Liver (tissue), 9 donors: ENCODE results near the gene PAPSS1. TPM values are rescaled to one million over a fixed set of nuclear protein-coding genes. Genes with fewer than 3 reads are reported as not detected.
A peak's percentile ranks its signal among the peaks of the same experiment; 100 is the strongest.
"Not testable (repeated sequence)": the region's sequence is repeated elsewhere in the genome, so short reads cannot be mapped to it uniquely, and the experiment has no call there.

Experiments used
- DNase-seq: peaks from one replicate; pipeline ENCODE4 v3.0.0-alpha.2; 2017; ENCODE audit warnings: low spot score
- H3K27ac ChIP-seq, 2 donors: one replicate each; pipeline ENCODE4 v1.7.0; 2013; ENCODE audit warnings: inconsistent platforms in 2 of 2, low read length in 2 of 2, control low read depth in 1 of 2, low read depth in 1 of 2, mild to moderate bottlenecking in 1 of 2
- H3K27me3 ChIP-seq, 4 donors: one replicate each; pipeline versions ENCODE4 v1.6.1 to v1.7.0; 2013; ENCODE audit warnings: low read length in 3 of 4, inconsistent platforms in 1 of 4, mild to moderate bottlenecking in 1 of 4, moderate library complexity in 1 of 4; ENCODE audit not compliant: control insufficient read depth in 4 of 4, insufficient read depth in 4 of 4
- H3K36me3 ChIP-seq, 4 donors: one replicate each; pipeline versions ENCODE4 v1.6.1 to v1.7.0; 2013; ENCODE audit warnings: low read length in 3 of 4, mild to moderate bottlenecking in 3 of 4, low read depth in 1 of 4, moderate library complexity in 1 of 4; ENCODE audit not compliant: control insufficient read depth in 4 of 4, insufficient read depth in 3 of 4
- H3K4me1 ChIP-seq, 4 donors: one replicate each; pipeline versions ENCODE4 v1.6.1 to v1.7.0; 2013; ENCODE audit warnings: low read length in 3 of 4, mild to moderate bottlenecking in 3 of 4, moderate library complexity in 1 of 4; ENCODE audit not compliant: control insufficient read depth in 4 of 4, insufficient read depth in 4 of 4
- H3K4me3 ChIP-seq, 3 donors: one replicate each; pipeline versions ENCODE4 v1.6.1 to v1.7.0; 2013; ENCODE audit warnings: low read length in 3 of 3, control low read depth in 1 of 3, low read depth in 1 of 3, mild to moderate bottlenecking in 1 of 3
- H3K9ac ChIP-seq, 2 donors: one replicate each; pipeline ENCODE4 v1.7.0; 2013; ENCODE audit warnings: low read length in 2 of 2, mild to moderate bottlenecking in 2 of 2, moderate library complexity in 2 of 2, control low read depth in 1 of 2, low read depth in 1 of 2
- H3K9me3 ChIP-seq, 4 donors: one replicate each; pipeline versions ENCODE4 v1.6.1 to v1.7.0; 2013; ENCODE audit warnings: low read length in 3 of 4; ENCODE audit not compliant: control insufficient read depth in 4 of 4
- ATF3 ChIP-seq: IDR thresholded peaks from 2 replicates; pipeline ENCODE4 v1.6.1; 2016; ENCODE audit warnings: antibody characterized with exemption
- EGR1 ChIP-seq, 2 donors: IDR thresholded peaks; 2 replicates each; pipeline ENCODE4 v1.6.1; 2016 to 2018; ENCODE audit warnings: antibody characterized with exemption in 2 of 2, low read depth in 2 of 2
- FOXA1 ChIP-seq: IDR thresholded peaks from 2 replicates; pipeline ENCODE4 v1.6.1; 2016; ENCODE audit warnings: antibody characterized with exemption
- FOXA2 ChIP-seq: IDR thresholded peaks from 2 replicates; pipeline ENCODE4 v1.6.1; 2016; ENCODE audit warnings: antibody characterized with exemption
- GABPA ChIP-seq, 2 donors: IDR thresholded peaks in 1 of 2; conservative IDR thresholded peaks in 1 of 2; 2 replicates each; pipeline ENCODE4 v1.6.1; 2016; ENCODE audit warnings: antibody characterized with exemption in 2 of 2, mild to moderate bottlenecking in 1 of 2, moderate library complexity in 1 of 2
- HNF4A ChIP-seq, 2 donors: conservative IDR thresholded peaks; 2 replicates each; pipeline ENCODE4 v1.6.1; 2016; ENCODE audit warnings: antibody characterized with exemption in 2 of 2, mild to moderate bottlenecking in 2 of 2
- HNF4G ChIP-seq: IDR thresholded peaks from 2 replicates; pipeline ENCODE4 v1.6.1; 2016; ENCODE audit warnings: antibody characterized with exemption
- JUND ChIP-seq, 2 donors: IDR thresholded peaks; 2 replicates each; pipeline ENCODE4 v1.6.1; 2016; ENCODE audit warnings: antibody characterized with exemption in 2 of 2
- MAX ChIP-seq: IDR thresholded peaks from 2 replicates; pipeline ENCODE4 v1.6.1; 2016; ENCODE audit warnings: antibody characterized with exemption
- NR2F2 ChIP-seq: IDR thresholded peaks from 2 replicates; pipeline ENCODE4 v1.6.1; 2016; ENCODE audit warnings: antibody characterized with exemption
- RAD21 ChIP-seq, 2 donors: IDR thresholded peaks; 2 replicates each; pipeline ENCODE4 v1.6.1; 2016; ENCODE audit warnings: antibody characterized with exemption in 2 of 2, mild to moderate bottlenecking in 2 of 2
- REST ChIP-seq: IDR thresholded peaks from 2 replicates; pipeline ENCODE4 v1.6.1; 2016; ENCODE audit warnings: antibody characterized with exemption, mild to moderate bottlenecking
- RXRA ChIP-seq, 2 donors: IDR thresholded peaks; 2 replicates each; pipeline ENCODE4 v1.6.1; 2017 to 2018; ENCODE audit warnings: antibody characterized with exemption in 2 of 2, mild to moderate bottlenecking in 1 of 2
- SP1 ChIP-seq: IDR thresholded peaks from 2 replicates; pipeline ENCODE4 v1.6.1; 2018; ENCODE audit warnings: antibody characterized with exemption, mild to moderate bottlenecking
- TAF1 ChIP-seq: conservative IDR thresholded peaks from 2 replicates; pipeline ENCODE4 v1.6.1; 2016; ENCODE audit warnings: antibody characterized with exemption, mild to moderate bottlenecking
- ZBTB33 ChIP-seq: IDR thresholded peaks from 2 replicates; pipeline ENCODE4 v1.6.1; 2016; ENCODE audit warnings: antibody characterized with exemption
- WGBS: extraction: QIAGEN DNeasy Blood & Tissue Kit; methylation state at CpG from one replicate; pipeline ENCODE4 v1.1.7; 2013; 5-methylcytosine and 5-hydroxymethylcytosine counted together
- polyA plus RNA-seq, 2 donors: library from polyadenylated mRNA; stranded (reverse) in 1 of 2; unstranded in 1 of 2; fragments of 200-250 nt in 1 of 2; fragments of >200 nt in 1 of 2; fragmentation: Nextera tagmentation in 1 of 2; extraction: Ambion mirVana in 1 of 2; gene quantifications; one replicate each; pipeline versions ENCODE4 v1.2.1 to v1.2.3, GENCODE V29; 2013 to 2015
- total RNA-seq, 2 donors: library from RNA; depleted of rRNA; stranded (reverse); fragments of >200 nt; gene quantifications; one replicate each; pipeline ENCODE4 v1.2.3, GENCODE V29; 2014
- TF ChIP-seq, protein P1 (sequence below): fragments of 150-350 bp; IDR thresholded peaks from 2 replicates; pipeline ENCODE4 v1.5.1; 2017; ENCODE audit warnings: improper control_type of control experiment, low read depth, low read length; ENCODE audit not compliant: missing input control
- donor health status: healthy.
- donor health status: healthy.
- donor health status: healthy.
- donor health status: healthy.
- donor health status: healthy.

Gene PAPSS1
- total and polyA plus RNA-seq, 4 donors = 5.7 to 17.8 (median 6.0) TPM

GRCh38 chr4:107725281-107725859 lies 5.3 kb upstream of the PAPSS1 start:
- Histone ChIP-seq H3K36me3 (no peaks in the 10 kb centered on the region), H3K9me3 (no peaks in the 10 kb centered on the region), H3K27me3 (no peaks in the 10 kb centered on the region), H3K9ac (no peak overlapping the region), H3K4me3 (no peak overlapping the region), H3K27ac (no peak overlapping the region), H3K4me1 (peaks cover 0 to 1% (median 0%) of the 10 kb centered on the region in 4 donors)
- no peak for DNase-seq
- TF ChIP-seq GABPA (IDR thresholded peaks at IDR 0.05 in 1 of 2, conservative IDR thresholded peaks at IDR 0.05 in 1 of 2) = no peak
- 96% methylated on average over 3 of the region's 3 CpGs for WGBS

DNA sequence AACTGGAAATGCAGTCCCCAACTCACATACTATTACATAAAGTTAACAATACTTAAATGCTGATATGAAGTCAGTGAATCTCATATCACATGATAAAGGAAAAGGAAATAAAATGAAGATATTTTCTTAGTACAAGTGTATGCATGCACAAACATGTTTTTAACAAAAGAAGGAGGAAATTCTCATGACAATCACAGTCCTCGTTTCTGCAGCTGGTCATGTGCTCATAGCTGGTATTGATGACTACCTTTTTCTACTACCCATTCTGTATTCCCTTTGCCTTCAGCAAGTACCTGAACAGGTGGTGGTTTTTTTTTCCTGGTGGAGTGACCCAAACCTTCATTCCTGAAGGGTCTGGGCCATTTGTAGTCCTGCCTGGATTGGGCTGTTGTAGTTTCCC lies 3.3 kb upstream of the PAPSS1 start:
- 78% methylated on average over 1 of the region's 1 CpG for WGBS
- not testable (repeated sequence) for H3K9ac ChIP-seq, H3K27ac ChIP-seq, H3K9me3 ChIP-seq, DNase-seq, H3K27me3 ChIP-seq, H3K36me3 ChIP-seq, H3K4me3 ChIP-seq
- H3K4me1 ChIP-seq = peaks cover 0 to 11% (median 2%) of the 10 kb centered on the region in 4 donors

DNA sequence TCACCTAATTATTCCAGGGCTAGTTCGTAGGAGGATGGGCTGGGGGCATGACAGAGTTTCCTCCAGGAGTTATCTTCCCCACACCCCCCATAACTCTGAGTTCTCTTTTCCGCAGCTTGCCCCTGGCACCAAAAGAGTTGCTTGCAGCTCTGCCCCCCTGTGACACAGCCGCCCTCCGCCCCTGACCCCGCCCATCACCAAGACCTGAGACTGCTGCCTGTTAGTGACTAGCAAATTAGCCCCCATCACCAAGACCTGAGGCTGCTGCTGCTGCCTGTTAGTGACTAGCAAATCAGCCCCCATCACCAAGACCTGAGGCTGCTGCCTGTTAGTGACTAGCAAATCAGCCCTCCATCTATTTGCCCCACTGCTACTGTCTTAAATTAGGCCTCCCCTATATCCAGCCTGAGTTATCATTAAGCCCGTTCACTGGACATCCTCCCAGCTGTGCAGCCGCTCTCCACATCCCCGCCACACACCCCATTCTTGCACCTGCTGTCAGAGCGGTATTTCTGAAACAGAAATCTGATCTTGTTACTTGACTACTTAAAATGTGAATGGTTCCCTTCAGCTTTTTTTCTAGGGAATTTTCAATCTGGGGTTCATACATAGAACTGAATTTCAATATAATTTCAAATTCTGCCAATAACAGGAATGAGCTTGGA lies 1.5 kb upstream of the PAPSS1 start:
- no peaks in the 10 kb centered on the region for H3K36me3 ChIP-seq
- WGBS = 73% methylated on average over 9 of the region's 9 CpGs
- H3K4me3 ChIP-seq = no peak overlapping the region
- H3K27me3 ChIP-seq = no peaks in the 10 kb centered on the region
- TF ChIP-seq FOXA1 = no peak
- TF ChIP-seq GABPA (IDR thresholded peaks at IDR 0.05 in 1 of 2, conservative IDR thresholded peaks at IDR 0.05 in 1 of 2) = no peak
- no peak for TF ChIP-seq FOXA2
- TF ChIP-seq RXRA (IDR thresholded peaks at IDR 0.05) = no peak
- no peak for TF ChIP-seq RAD21 (IDR thresholded peaks at IDR 0.05)
- no peak for TF ChIP-seq EGR1 (IDR thresholded peaks at IDR 0.05; ENCODE audit: low read depth in 2 of 2)
- no peak for TF ChIP-seq ZBTB33
- no peak for TF ChIP-seq JUND (IDR thresholded peaks at IDR 0.05)
- TF ChIP-seq SP1 = no peak
- TF ChIP-seq, protein P1, sequence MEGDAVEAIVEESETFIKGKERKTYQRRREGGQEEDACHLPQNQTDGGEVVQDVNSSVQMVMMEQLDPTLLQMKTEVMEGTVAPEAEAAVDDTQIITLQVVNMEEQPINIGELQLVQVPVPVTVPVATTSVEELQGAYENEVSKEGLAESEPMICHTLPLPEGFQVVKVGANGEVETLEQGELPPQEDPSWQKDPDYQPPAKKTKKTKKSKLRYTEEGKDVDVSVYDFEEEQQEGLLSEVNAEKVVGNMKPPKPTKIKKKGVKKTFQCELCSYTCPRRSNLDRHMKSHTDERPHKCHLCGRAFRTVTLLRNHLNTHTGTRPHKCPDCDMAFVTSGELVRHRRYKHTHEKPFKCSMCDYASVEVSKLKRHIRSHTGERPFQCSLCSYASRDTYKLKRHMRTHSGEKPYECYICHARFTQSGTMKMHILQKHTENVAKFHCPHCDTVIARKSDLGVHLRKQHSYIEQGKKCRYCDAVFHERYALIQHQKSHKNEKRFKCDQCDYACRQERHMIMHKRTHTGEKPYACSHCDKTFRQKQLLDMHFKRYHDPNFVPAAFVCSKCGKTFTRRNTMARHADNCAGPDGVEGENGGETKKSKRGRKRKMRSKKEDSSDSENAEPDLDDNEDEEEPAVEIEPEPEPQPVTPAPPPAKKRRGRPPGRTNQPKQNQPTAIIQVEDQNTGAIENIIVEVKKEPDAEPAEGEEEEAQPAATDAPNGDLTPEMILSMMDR = no peak
- no peak for TF ChIP-seq MAX
- TF ChIP-seq REST = no peak
- no peak for TF ChIP-seq HNF4G
- TF ChIP-seq HNF4A (conservative IDR thresholded peaks at IDR 0.05) = no peak
- no peak for TF ChIP-seq TAF1
- TF ChIP-seq NR2F2 = no peak
- no peak for TF ChIP-seq ATF3
- H3K4me1 ChIP-seq = peaks cover 0 to 11% (median 2%) of the 10 kb centered on the region in 4 donors
- DNase-seq = peak; percentile 49
- no peak overlapping the region for H3K27ac ChIP-seq
- no peaks in the 10 kb centered on the region for H3K9me3 ChIP-seq
- H3K9ac ChIP-seq = no peak overlapping the region
